Measurements from ENCODE around the gene RIC3.

GRCh38 chr11:8107642-8108041, 61.2 kb downstream of the RIC3 start:
- TF ChIP-seq CTCF (IDR thresholded peaks at IDR 0.05 in 8 of 11, conservative IDR thresholded peaks at IDR 0.05 in 3 of 11) (no peak), POLR2AphosphoS5 (IDR thresholded peaks at IDR 0.05) (no peak)
